Fibroblast of gingiva (primary cell): ENCODE measurements around the gene TMEM150C.
A peak's percentile ranks its signal among the peaks of the same experiment; 100 is the strongest.
"Not testable (repeated sequence)": the region's sequence is repeated elsewhere in the genome, so short reads cannot be mapped to it uniquely, and the experiment has no call there.

Experiments
- DNase-seq: peaks from one replicate; pipeline ENCODE4 v3.0.0-alpha.2; 2011; ENCODE audit warnings: low read depth

Gene TMEM150C

DNA sequence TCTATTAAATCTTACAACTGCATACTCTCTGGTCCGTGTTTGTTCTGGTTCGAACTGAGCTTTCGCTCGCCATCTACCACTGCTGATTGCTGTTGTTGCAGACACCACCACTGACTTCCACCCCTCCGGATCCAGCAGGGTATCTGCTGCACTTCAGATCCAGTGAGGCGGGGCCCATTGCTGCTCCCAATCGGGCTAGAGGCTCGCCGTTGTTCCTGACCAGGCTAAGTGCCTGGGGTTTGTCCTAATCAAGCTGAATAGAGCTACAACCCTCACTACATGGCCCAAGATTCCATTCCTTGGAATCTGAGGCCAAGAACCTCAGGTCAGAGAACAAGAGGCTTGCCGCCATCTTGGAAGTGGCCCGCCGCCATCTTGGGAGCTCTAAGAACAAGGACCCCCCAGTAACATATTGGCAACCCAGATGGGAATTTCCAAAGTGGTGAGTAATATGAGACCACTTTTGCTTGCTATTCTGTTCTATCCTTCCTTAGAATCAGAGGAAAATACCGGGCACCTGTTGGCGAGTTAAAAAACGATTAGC, 88.1 kb downstream of the TMEM150C start:
- no peak for DNase-seq

DNA sequence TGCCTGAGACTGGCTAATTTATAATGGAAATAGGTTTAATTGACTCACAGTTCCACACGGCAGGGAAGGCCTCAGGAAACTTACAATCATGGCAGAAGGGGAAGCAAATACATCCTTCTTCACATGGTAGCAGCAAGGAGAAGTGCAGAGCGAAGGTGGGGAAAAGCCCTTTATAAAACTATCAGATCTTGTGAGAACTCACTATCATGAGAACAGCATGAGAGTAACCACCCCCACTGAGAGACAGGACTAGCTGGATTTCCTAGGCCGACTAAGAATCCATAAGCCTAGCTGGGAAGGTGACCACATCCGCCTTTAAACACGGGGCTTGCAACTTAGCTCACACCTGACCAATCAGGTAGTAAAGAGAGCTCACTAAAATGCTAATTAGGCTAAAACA, 88.7 kb downstream of the TMEM150C start:
- DNase-seq: not testable (repeated sequence)

- DNase-seq: peak; percentile 32
These were observed 91.9 kb downstream of the TMEM150C start for GRCh38 chr4:82469791-82470345.

DNA sequence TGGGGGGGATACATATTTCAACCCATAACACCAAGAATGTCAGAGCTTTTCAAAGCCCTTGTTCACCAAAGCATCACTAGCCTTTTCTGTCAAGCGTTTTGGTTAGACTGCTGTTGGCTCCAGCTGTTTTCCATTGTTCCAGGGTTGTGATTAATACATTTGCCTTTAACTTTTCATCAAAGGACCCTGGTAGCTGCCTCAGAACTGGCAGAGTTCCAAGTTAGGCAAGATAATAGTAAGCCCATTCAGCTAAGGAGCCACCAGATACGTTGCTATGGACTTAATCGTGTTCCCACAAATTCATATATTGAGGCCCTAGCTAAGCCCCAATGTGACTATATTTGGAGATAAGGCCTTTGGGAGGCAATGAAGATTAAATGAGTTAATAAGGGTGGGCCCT, 94.3 kb downstream of the TMEM150C start:
- DNase-seq: no peak

- no peak for DNase-seq
These were observed 98.6 kb downstream of the TMEM150C start for GRCh38 chr4:82463221-82463620.

- peak; percentile 87 for DNase-seq
These were observed 99.4 kb downstream of the TMEM150C start for GRCh38 chr4:82462415-82462831.

GRCh38 chr4:82461710-82462109, 100.1 kb downstream of the TMEM150C start:
- no peak for DNase-seq

DNA sequence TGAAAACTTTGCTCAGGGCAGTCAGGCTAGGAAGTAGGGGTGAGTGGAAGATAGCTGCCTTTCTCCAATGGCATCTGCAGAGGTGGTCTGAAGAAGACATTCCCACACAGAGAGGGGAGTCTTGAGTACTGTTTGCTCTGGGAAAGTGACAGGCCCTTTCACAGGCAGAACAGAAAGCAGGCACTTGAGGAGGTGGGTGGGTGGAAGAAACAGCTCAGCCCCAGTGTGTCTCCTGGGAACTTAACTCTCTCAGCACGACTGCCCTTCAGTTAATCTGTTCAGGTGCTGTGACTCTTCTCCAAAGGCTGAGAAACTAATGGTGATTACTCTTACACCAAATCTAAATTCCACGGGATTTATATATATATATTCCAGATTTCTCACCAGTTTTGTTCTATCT, 103.1 kb downstream of the TMEM150C start:
- no peak for DNase-seq

- DNase-seq: no peak
These were observed 104.5 kb downstream of the TMEM150C start for GRCh38 chr4:82457266-82457665.

DNA sequence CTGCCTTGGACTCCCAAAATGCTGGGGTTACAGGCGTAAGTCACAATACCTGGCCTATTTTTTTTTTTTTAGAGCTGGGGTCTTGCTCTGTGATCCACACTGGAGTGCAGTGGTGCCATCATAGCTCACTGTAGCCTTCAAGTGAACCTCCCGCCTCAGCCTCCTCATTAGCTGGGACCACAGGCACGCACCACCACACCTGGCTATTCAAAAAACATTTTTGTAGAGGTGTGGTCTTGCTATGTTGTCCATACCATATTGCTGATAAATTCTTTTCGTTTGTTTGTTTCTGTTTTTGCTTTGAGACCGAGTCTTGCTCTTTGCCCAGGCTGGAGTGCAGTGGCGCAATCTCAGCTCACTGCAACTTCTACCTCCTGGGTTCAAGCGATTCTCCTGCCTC, 109.8 kb downstream of the TMEM150C start:
- no peak for DNase-seq

DNA sequence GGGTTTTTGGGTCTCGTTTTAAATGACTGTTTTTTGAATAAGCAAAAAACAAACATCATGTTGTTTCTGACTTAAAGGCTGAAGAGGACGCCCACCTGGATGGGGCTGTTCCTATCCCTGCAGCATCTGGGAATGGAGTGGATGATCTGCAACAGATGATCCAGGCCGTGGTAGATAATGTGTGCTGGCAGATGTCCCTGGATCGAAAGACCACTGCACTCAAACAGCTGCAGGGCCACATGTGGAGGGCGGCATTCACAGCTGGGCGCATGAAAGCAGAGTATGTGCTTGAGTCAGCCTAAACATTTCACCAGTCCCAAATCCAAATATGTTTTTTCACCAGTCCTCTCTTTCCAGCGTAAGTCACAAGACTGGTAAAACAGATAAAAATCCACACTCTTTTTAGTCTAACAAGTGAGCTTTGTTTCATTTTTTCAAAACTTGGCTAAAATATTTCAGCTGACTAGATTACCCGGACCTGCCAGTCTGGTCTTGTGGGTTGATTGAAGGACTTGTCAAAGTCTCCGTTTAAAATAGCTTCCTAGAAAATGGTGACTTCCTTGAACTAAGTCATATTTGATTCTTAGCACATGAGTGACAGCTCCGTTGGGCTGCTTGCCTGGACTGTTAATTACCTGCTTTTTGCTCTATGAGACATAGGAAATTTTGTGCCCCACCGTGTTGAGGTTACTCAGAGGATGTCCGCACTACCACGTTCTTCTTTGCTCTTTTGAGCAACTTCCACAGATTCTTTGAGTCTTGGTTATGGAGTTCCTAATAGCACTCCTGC, 110.6 kb downstream of the TMEM150C start:
- no peak for DNase-seq

GRCh38 chr4:82447886-82448285, 113.9 kb downstream of the TMEM150C start:
- no peak for DNase-seq

GRCh38 chr4:82439088-82439487, 122.7 kb downstream of the TMEM150C start:
- DNase-seq: no peak

GRCh38 chr4:82437285-82438005, 124.3 kb downstream of the TMEM150C start:
- DNase-seq: no peak

GRCh38 chr4:82436780-82437179, 125.0 kb downstream of the TMEM150C start:
- no peak for DNase-seq

DNA sequence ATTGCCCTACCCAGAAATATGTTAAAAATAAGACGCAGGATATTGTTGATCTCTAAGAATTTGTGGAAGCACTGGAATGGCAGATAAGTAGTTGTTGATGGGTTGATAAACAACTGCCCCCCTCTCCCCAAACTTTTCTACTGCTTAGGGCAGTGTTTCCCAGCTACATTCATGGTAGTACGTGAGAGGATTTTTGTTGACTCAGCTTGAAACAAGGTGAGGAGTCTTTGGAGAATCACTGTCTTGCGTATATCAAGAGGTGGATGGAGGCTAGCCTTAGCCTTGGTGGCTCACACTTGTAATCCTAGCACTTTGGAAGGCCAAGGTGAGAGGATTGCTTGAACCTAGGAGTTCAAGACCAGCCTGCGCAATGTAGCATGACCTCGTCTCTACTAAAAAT, 125.7 kb downstream of the TMEM150C start:
- no peak for DNase-seq

DNA sequence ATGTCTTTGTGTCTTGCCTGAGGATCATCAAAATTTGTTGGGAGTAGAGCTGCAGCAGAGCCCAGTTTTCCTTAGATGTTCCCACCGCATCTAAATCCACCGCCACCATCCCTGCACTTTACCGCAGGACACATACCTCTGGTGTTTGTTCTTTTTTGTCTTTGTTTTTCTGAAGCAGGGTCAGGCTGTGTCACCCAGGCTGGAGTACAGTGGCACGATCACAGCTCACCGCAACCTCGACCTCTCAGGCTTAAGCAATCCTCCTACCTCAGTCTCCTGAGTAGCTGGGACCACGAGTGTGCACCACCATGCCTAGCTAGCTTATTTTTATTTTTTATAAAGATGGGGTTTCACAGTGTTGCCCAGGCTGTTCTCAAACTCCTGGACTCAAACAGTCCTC, 126.8 kb downstream of the TMEM150C start:
- no peak for DNase-seq

- DNase-seq: no peak
These were observed 128.0 kb downstream of the TMEM150C start for GRCh38 chr4:82433791-82434190.
